PFSK-1 (cell line): ENCODE results near the gene SRGAP3.

ENCODE experiments used
- FOXP2 ChIP-seq: optimal IDR thresholded peaks from 2 replicates; pipeline ENCODE3; 2011; ENCODE audit warnings: borderline replicate concordance, control low read depth, inconsistent platforms; ENCODE audit not compliant: insufficient read depth; ENCODE audit errors: extremely low read length, extremely low read depth
- POLR2AphosphoS5 ChIP-seq: IDR thresholded peaks from 2 replicates; pipeline ENCODE4 v1.6.1; 2012; ENCODE audit warnings: low read depth, mild to moderate bottlenecking, control low read depth, low read length, moderate library complexity
- REST ChIP-seq, 2 experiments: IDR thresholded peaks; 2 replicates each; pipeline versions ENCODE4 v1.6.1 to v1.8.0; 2011 to 2012; ENCODE audit warnings: low read depth in 2 of 2, low read length in 2 of 2, control low read depth in 1 of 2, inconsistent platforms in 1 of 2, mild to moderate bottlenecking in 1 of 2, moderate library complexity in 1 of 2; ENCODE audit not compliant: insufficient read depth in 1 of 2
- SIN3A ChIP-seq: IDR thresholded peaks from 2 replicates; pipeline ENCODE4 v1.6.1; 2012; ENCODE audit warnings: mild to moderate bottlenecking, low read length, moderate library complexity, borderline replicate concordance; ENCODE audit not compliant: insufficient read depth
- TAF1 ChIP-seq: IDR thresholded peaks from 2 replicates; pipeline ENCODE4 v1.6.1; 2012; ENCODE audit warnings: low read length, control low read depth, borderline replicate concordance; ENCODE audit not compliant: insufficient read depth

Gene SRGAP3

DNA sequence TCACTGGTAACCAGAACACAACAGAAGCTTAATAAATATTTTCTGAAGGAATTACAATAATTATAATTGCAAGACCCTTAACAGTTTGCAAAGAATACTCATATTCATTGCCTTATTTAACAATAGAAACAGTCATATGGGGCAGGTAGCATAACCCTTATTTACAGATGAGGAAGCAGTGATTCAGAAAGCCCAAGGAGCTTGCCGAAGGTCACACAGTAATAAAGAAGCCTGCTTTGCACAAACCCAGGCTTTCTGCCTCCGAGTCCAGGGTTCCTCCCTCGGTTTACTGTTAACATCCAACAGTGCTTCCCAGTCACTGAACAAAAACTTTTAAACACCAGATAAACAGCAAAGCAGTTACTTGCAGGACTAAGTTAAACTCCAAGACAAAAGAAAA, 35.3 kb downstream of the SRGAP3 start:
- TF ChIP-seq POLR2AphosphoS5: no peak
- TF ChIP-seq TAF1: no peak
- TF ChIP-seq REST (IDR thresholded peaks at IDR 0.05; ENCODE audit: insufficient read depth in 1 of 2, low read depth in 2 of 2, low read length in 2 of 2): no peak
- no peak for TF ChIP-seq SIN3A
- TF ChIP-seq FOXP2: no peak

DNA sequence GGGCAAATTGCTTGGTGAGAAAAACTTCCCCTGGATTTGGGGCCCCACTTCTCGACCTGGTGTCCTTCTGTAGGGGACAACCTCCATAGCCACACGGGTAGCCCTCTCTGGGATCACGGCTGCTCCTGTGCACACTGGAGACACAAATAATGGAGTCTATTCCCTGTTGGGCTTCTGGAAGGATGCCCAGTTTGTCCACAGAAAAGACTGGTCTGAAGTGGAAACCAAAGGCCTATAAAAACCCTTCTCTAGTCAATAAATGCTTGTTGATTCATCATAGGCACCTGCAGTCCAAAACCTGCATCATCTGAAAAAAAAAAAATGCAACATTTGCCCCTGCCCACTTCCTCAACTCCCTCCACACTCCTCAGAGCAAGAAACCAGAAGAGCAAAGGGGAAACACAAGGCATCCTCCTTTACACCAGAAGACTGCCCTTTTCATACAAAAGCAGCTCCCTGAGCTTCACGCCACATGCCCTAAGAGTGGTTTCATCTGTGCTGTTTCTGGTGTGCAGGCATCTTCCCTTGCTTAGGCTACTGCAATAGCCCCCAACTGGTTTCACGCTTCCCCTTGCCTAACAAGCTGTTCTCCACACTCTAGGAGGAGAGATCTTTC, 36.3 kb downstream of the SRGAP3 start:
- TF ChIP-seq REST (IDR thresholded peaks at IDR 0.05; ENCODE audit: insufficient read depth in 1 of 2, low read depth in 2 of 2, low read length in 2 of 2): no peak
- TF ChIP-seq FOXP2: no peak
- no peak for TF ChIP-seq TAF1
- no peak for TF ChIP-seq POLR2AphosphoS5

GRCh38 chr3:9211155-9211950, 38.1 kb downstream of the SRGAP3 start:
- no peak for TF ChIP-seq FOXP2
- no peak for TF ChIP-seq SIN3A
- no peak for TF ChIP-seq POLR2AphosphoS5
- no peak for TF ChIP-seq REST (IDR thresholded peaks at IDR 0.05; ENCODE audit: insufficient read depth in 1 of 2, low read depth in 2 of 2, low read length in 2 of 2)
- TF ChIP-seq TAF1: no peak

GRCh38 chr3:9209777-9210176, 39.7 kb downstream of the SRGAP3 start:
- TF ChIP-seq SIN3A (no peak), TAF1 (no peak), FOXP2 (no peak), REST (IDR thresholded peaks at IDR 0.05; ENCODE audit: insufficient read depth in 1 of 2, low read depth in 2 of 2, low read length in 2 of 2) (no peak)
